Measurements from ENCODE around the gene EPAS1. TPM values are rescaled to one million over a fixed set of nuclear protein-coding genes. Genes with fewer than 3 reads are reported as not detected.

The EPAS1 gene
- total and polyA plus RNA-seq, 2 of the 13 experiments (the other 11 are each of a cell fraction or from before 2014, with no cell fraction given): 47.1 to 182 TPM

DNA sequence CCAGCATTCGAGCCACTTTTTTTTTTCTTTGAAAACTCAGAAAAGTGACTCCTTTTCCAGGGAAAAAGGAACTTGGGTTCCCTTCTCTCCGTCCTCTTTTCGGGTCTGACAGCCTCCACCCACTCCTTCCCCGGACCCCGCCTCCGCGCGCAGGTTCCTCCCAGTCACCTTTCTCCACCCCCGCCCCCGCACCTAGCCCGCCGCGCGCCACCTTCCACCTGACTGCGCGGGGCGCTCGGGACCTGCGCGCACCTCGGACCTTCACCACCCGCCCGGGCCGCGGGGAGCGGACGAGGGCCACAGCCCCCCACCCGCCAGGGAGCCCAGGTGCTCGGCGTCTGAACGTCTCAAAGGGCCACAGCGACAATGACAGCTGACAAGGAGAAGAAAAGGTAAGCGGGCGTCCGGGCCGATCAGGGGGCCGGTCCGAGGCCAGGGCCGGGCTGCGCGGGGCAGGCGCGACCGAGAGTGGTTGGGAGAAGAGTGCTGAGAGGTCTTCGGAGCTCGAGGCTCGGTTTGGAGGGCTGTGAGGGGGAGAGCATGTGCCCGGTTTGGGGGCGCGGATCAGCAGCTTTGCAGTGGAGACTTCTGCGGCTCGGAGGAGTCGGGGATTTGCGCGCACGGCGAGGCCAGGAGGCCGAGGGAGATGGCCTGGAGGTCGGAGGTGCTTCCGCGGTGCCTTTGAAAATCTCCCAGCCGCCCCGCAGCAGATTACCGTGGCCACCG is 502 bp downstream of the EPAS1 start (continued):
- no peak; the same call in 1 of the 2 replicates for TF ChIP-seq MAZ (IDR thresholded peaks at IDR 0.05; ENCODE audit: borderline replicate concordance, low read depth, low read length)
- peak; percentile 62; the same call in 1 of the 2 replicates for TF ChIP-seq MAZ (CRISPR knock-in tag; IDR thresholded peaks at IDR 0.05; ENCODE audit: low read depth)
- no peak for TF ChIP-seq SOX6 (IDR thresholded peaks at IDR 0.05)
- peak; percentile 19; the same call in 1 of the 2 replicates for TF ChIP-seq SOX6 (CRISPR knock-in tag; IDR thresholded peaks at IDR 0.05)
- peak; percentile 61 for TF ChIP-seq ZSCAN9 (CRISPR knock-in tag; IDR thresholded peaks at IDR 0.05; ENCODE audit: borderline replicate concordance)
- TF ChIP-seq RFXAP (CRISPR knock-in tag; IDR thresholded peaks at IDR 0.05; ENCODE audit: borderline replicate concordance): peak; percentile 73; the same call in 1 of the 2 replicates
- TF ChIP-seq ZNF496 (CRISPR knock-in tag; IDR thresholded peaks at IDR 0.05; ENCODE audit: insufficient replicate concordance): no peak
- no peak for TF ChIP-seq NCOA2 (CRISPR knock-in tag; IDR thresholded peaks at IDR 0.05)
- TF ChIP-seq, protein P1, sequence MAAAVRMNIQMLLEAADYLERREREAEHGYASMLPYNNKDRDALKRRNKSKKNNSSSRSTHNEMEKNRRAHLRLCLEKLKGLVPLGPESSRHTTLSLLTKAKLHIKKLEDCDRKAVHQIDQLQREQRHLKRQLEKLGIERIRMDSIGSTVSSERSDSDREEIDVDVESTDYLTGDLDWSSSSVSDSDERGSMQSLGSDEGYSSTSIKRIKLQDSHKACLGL (CRISPR knock-in tag; IDR thresholded peaks at IDR 0.05): peak; percentile 55
- no peak for TF ChIP-seq ZNF546 (CRISPR knock-in tag; conservative IDR thresholded peaks at IDR 0.05)
- peak; percentile 88 for TF ChIP-seq MYC (CRISPR knock-in tag; IDR thresholded peaks at IDR 0.05; ENCODE audit: borderline replicate concordance)
- no peak for TF ChIP-seq PTBP1 (IDR thresholded peaks at IDR 0.05; ENCODE audit: low read depth, low read length, poor library complexity, severe bottlenecking)
- no peak for TF ChIP-seq SMYD3 (CRISPR knock-in tag; IDR thresholded peaks at IDR 0.05)
- 0 out of 2 replicates have a peak, but pooled peaks have one; percentile 47 for TF ChIP-seq ZNF569 (CRISPR knock-in tag; IDR thresholded peaks at IDR 0.05; ENCODE audit: borderline replicate concordance)
- TF ChIP-seq PBX2 (CRISPR knock-in tag; IDR thresholded peaks at IDR 0.05): peak; percentile 35; the same call in 1 of the 2 replicates
- TF ChIP-seq HNF4A (CRISPR knock-in tag; IDR thresholded peaks at IDR 0.05): peak; percentile 16; the same call in 1 of the 2 replicates
- TF ChIP-seq ZNF687 (CRISPR knock-in tag; IDR thresholded peaks at IDR 0.05): peak; percentile 58
- no peak for TF ChIP-seq PHB2 (IDR thresholded peaks at IDR 0.05; ENCODE audit: partially characterized antibody)
- no peak for TF ChIP-seq ZNF484 (CRISPR knock-in tag; IDR thresholded peaks at IDR 0.05; ENCODE audit: borderline replicate concordance, low read depth)
- 0 out of 2 replicates have a peak, but pooled peaks have one; percentile 20 for TF ChIP-seq CERS6 (CRISPR knock-in tag; IDR thresholded peaks at IDR 0.05)
- 0 out of 2 replicates have a peak, but pooled peaks have one; percentile 41 for TF ChIP-seq ZNF746 (CRISPR knock-in tag; IDR thresholded peaks at IDR 0.05)
- no peak; the same call in 1 of the 2 replicates for TF ChIP-seq NFKBIZ (CRISPR knock-in tag; IDR thresholded peaks at IDR 0.05)
- peak; percentile 79; the same call in 1 of the 2 replicates for TF ChIP-seq ZNF780A (CRISPR knock-in tag; IDR thresholded peaks at IDR 0.05)
- 0 out of 2 replicates have a peak, but pooled peaks have one; percentile 36 for TF ChIP-seq FOSL2 (CRISPR knock-in tag; IDR thresholded peaks at IDR 0.05)
